RWPE2 (cell line): ENCODE data around the gene CCDC88B.

Experiments
- ATAC-seq: fragments of 200-7000 bp; cut with Tn5 transposase; 3 replicates; pipeline ENCODE4 v1.9.1; 2021; ENCODE audit warnings: low read depth
- DNase-seq: peaks from one replicate; pipeline ENCODE4 v3.0.0-alpha.2; 2020; ENCODE audit warnings: low spot score
- H3K27ac ChIP-seq: fragments of 450-650 bp; 2 replicates; pipeline ENCODE4 v1.5.1; 2017; ENCODE audit warnings: mild to moderate bottlenecking; ENCODE audit not compliant: poor library complexity, severe bottlenecking
- H3K27me3 ChIP-seq: fragments of 250-450 bp; sonication (Bioruptor Pico); 2 replicates; pipeline ENCODE4 v1.5.1; 2021; ENCODE audit warnings: mild to moderate bottlenecking, moderate library complexity; ENCODE audit not compliant: insufficient read depth, poor library complexity, severe bottlenecking
- H3K36me3 ChIP-seq: fragments of 250-450 bp; sonication (Bioruptor Pico); 2 replicates; pipeline ENCODE4 v1.5.1; 2020; ENCODE audit warnings: low read depth, mild to moderate bottlenecking, moderate library complexity
- H3K4me1 ChIP-seq: fragments of 250-450 bp; sonication (Bioruptor Pico); 2 replicates; pipeline ENCODE4 v1.5.1; 2021; ENCODE audit warnings: mild to moderate bottlenecking, moderate library complexity; ENCODE audit not compliant: insufficient read depth, poor library complexity, severe bottlenecking
- H3K4me3 ChIP-seq: fragments of 250-450 bp; sonication (Bioruptor Pico); 2 replicates; pipeline ENCODE4 v1.5.1; 2021; ENCODE audit warnings: mild to moderate bottlenecking, moderate library complexity; ENCODE audit not compliant: severe bottlenecking
- H3K9me3 ChIP-seq: fragments of 250-450 bp; sonication (Bioruptor Pico); 2 replicates; pipeline ENCODE4 v1.5.1; 2021; ENCODE audit warnings: mild to moderate bottlenecking, moderate library complexity; ENCODE audit not compliant: severe bottlenecking
- CTCF ChIP-seq: fragments of 450-650 bp; IDR thresholded peaks from one replicate; pipeline ENCODE4 v1.5.1; 2017; ENCODE audit warnings: mild to moderate bottlenecking, moderate library complexity; ENCODE audit not compliant: poor library complexity, severe bottlenecking

Gene CCDC88B

GRCh38 chr11:64352995-64353714 is 13.2 kb downstream of the CCDC88B start:
- Histone ChIP-seq H3K4me1 (peaks cover 16% of the 10 kb centered on the region), H3K4me3 (no peak overlapping the region), H3K36me3 (no peaks in the 10 kb centered on the region), H3K27ac (no peak overlapping the region), H3K27me3 (no peaks in the 10 kb centered on the region), H3K9me3 (no peaks in the 10 kb centered on the region)
- TF ChIP-seq CTCF: no peak
- DNase-seq: peak; percentile 59
- no peak for ATAC-seq

GRCh38 chr11:64353715-64354506 is 13.9 kb downstream of the CCDC88B start:
- no peak overlapping the region for H3K27ac ChIP-seq
- DNase-seq (peak; percentile 62), ATAC-seq (no peak)
- no peaks in the 10 kb centered on the region for H3K36me3 ChIP-seq
- no peaks in the 10 kb centered on the region for H3K27me3 ChIP-seq
- TF ChIP-seq CTCF: no peak
- H3K4me1 ChIP-seq: peaks cover 21% of the 10 kb centered on the region
- H3K4me3 ChIP-seq: no peak overlapping the region
- H3K9me3 ChIP-seq: no peaks in the 10 kb centered on the region

GRCh38 chr11:64355078-64355940 is 15.3 kb downstream of the CCDC88B start:
- peak overlapping the region; percentile 97 for H3K27ac ChIP-seq

More at GRCh38 chr11:64355078-64355940, 15.3 kb downstream of the CCDC88B start:
- peak; percentile 85 for DNase-seq
- H3K36me3 ChIP-seq: peaks cover 5% of the 10 kb centered on the region
- ATAC-seq: peak; percentile 31
- no peak overlapping the region for H3K4me3 ChIP-seq
- no peaks in the 10 kb centered on the region for H3K27me3 ChIP-seq
- H3K4me1 ChIP-seq: peaks cover 21% of the 10 kb centered on the region
- H3K9me3 ChIP-seq: no peaks in the 10 kb centered on the region
- TF ChIP-seq CTCF: peak; percentile 94
